Adipose tissue (tissue), 3 donors: ENCODE results near the gene CORO1C. TPM values are rescaled to one million over a fixed set of nuclear protein-coding genes. Genes with fewer than 3 reads are reported as not detected.
"Not testable (repeated sequence)": the region's sequence is repeated elsewhere in the genome, so short reads cannot be mapped to it uniquely, and the experiment has no call there.

Experiments
- H3K27ac ChIP-seq: one replicate; pipeline ENCODE4 v1.5.1; 2013; ENCODE audit warnings: low read depth, low read length
- WGBS, 3 donors: extraction: QIAGEN DNeasy Blood & Tissue Kit; methylation state at CpG; one replicate each; pipeline ENCODE4 v1.1.7; 2013; 5-methylcytosine and 5-hydroxymethylcytosine counted together
- polyA plus RNA-seq, 3 donors: library from polyadenylated mRNA; stranded (reverse); fragments of 200-250 nt; gene quantifications; one replicate each; pipeline ENCODE4 v1.2.3, GENCODE V29; 2013
- donor health status: healthy with polysubstance abuse.
- donor health status: Bipolar disorder and iron deficiency.
- donor health status: healthy.

CORO1C gene
- 10 to 100 TPM; 11.6 to 72.0 (median 53.3) TPM for polyA plus RNA-seq

DNA sequence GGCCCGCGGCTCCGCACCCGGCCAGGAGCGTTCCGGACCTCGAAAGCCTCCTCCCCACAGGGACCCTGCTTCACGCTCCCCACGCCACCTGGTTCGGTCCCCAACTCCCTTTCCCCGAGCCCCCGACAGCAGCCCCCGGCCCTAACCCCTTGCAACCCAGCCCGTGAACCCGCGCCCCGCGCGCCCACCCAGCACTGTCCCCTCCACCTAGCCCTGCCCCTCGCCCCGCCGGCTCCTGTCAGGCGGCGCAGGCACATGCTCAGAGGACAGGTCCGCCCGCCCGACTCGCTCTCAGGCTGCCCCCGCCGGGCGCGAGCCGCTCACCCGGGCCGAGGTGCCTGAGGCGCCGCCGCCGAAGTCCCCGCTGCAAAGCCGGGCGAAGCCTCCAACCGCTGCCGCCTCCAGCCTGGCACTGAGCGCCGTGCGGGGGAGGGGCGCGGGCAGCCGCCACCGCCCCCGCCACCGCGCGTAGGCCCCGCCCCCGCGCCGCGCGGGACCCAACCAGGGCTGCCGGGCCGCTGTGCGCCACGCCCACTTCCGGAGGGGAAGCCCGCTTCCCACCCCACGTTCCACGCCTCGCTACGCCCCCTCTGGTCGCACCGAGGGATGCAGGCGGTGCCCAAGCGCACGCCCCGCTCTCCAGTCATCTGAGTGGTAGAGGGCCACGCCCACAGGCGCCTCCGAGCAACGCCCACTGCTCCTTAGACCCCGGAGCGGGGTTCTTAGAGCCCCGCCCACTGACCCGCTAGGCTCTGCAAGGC is at the start of gene CORO1C:
CORO1C (minus strand) TSS at position 414 of the 761 bp plus-strand sequence. CDS start 30,200 bp downstream, outside the sequence.
- H3K27ac ChIP-seq, result peak within 1 kb of the TSS; percentile 91
- 0 to 1% (median 0%) methylated on average over 59 to 85 of the region's 85 CpGs for WGBS, 3 donors

DNA sequence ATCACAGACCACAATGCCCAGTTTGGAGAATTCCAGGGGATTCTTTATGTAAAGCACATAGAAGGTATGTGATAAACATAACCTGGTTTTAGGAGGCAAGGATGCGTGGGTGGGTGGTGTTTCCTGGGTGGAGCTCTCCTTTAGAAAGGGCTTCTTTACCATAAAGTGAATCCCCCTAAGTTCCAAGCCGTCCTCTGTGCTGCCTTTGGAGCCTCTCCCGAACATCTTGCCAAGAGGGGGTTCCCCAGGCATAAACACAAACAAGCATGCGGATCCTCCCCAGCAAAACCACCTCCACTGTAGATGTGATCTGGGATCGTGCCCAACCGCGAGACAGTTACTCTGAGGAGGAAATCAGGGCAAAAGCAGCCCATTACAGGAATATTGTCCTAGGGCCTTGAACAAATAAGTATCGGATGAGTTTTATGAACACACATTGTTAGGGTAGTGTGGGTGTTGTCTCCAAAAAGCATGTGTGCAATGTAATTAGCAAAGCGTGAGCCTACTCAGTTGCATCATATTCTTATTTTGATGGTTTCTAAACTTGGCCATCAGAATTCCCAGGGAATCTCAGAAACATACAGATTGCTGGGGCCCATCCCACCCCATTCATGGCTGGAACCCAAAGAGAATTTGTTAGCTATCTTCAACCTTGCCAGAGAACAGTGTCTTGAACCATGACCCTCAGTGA is 48.8 kb upstream of the CORO1C start:
- H3K27ac ChIP-seq, result no peak overlapping the region
- WGBS, 3 donors, result 45 to 74% (median 52%) methylated on average over 9 of the region's 9 CpGs

DNA sequence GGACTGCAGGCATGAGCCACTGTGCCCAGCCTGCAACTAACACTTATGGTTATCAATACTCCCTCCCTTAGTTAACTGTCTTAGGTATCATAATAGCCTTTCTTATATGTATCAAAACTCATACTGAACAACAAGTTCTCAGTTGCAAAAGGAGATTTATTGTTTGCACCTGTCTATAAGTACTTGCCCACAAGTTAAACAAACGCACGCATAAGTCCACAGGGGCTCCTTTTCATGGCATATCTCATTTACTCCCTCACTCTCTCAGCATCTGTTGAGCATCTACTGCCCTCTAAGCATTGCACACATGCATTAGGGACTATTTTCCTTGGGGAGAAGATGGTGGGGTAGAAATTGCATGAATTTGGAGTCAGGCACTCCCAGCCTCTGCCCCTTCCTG is 46.7 kb upstream of the CORO1C start:
- 67 to 88% (median 84%) methylated on average over 2 of the region's 2 CpGs for WGBS, 3 donors
- H3K27ac ChIP-seq, result no peak overlapping the region

DNA sequence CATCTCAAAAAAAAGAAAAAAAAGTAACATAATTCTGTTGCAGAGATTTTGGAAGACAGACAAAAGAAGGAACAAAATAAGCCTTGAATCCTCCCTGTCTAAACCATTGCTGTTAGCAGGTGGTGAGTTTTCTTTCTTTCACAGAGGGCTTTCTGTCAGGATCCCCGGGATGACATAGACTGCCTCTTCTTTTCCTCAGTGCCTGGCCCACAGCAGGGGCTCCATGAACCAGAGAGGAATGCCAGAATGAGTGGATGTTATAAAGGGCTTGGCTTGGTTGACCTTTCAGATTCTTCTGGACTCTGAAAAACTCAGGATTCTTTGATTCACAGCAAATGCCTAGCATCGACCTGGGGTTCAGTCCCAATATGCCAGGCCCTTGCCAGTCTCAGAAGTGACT is 45.8 kb upstream of the CORO1C start:
- 74 to 78% (median 76%) methylated on average over 2 of the region's 2 CpGs for WGBS, 3 donors
- H3K27ac ChIP-seq, result no peak overlapping the region

DNA sequence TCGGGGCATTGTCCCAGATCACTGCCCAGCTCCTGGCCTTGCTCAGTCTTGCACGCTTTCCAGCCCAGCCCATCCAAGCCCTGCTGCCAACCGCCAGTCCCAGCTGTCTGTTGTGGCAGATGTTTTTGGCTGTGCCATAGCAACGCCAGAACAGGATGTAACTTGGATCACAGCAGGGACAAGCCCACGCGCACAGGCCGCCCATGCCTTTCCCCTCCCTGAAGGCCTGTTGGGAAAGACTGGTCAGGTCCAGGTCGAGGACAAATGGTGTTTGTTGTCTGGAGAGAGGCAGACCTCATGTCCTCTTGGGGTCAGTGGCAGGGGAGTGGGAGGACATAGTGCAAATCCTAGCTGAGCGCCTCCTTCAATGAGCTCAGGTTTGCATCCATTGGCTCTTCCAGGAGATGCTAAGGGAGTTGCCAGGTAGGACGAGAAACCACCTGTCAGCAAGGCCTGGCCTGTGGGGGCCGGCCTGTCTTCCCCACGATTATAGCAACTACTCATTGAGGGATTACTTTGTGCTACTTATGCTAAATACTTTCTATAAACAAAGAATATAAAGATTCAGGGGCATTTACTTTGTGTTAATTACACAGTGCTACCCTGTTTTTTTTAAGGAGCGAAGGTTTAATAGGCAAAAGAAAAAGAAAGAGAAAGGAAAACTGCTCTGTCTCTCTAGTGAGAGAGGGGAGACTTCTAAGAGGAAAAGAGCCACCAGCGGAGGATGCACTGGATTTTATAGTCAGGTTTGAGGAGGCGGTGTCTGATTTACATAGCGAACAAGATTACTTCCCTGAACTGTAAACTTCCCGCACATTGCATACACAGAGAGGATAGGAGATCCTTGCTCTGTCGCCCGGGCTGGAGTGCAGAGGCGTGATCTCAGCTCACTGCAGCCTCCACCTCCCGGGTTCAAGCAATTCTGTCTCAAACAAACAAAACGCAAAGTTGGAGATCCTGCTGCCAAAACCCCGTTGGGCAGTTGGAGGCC is 42.8 kb upstream of the CORO1C start:
- 50 to 67% (median 51%) methylated on average over 23 of the region's 23 CpGs for WGBS, 3 donors
- H3K27ac ChIP-seq, result peak overlapping the region; percentile 9

DNA sequence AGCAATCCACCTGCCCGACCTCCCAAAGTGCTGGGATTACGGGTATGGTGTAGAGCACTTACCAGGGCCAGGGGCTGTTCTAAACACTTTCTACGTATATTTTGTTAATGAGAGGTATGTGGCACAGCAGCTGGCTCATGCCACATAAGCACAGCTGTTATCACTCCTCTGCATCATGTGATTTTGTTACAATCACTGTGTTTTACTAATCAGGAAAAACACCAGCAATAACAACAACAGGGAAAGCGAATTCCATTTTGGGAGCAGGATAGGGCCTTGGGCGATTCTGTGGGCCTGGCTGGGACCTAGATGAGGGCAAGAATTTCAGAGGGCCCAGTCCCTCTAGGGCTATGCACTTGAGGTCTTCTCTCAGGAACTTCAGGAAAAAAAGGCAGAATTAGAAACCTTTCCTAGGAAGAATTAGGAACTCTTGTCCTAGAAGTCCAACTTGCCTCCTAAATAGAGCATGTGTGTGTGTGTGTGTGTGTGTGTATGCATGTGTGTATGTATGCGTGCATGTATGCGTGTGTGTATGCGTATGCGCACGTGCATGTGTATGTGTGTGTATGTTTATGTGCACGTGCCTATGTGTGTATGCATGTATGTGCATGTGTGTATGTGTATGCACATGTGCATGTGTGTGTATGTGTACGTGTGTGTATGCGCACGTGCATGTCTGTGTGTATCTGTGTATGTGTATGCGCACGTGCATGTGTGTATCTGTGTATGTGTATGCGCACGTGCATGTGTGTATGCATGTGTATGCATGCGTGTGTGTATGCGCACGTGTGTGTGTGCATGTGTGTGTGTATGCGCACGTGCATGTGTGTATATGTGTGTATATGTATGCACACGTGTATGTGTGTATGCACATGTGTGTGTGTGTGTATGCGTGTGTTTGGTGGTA is 41.8 kb upstream of the CORO1C start:
- 86 to 90% (median 86%) methylated on average over 25 of the region's 25 CpGs for WGBS, 3 donors
- H3K27ac ChIP-seq, result no peak overlapping the region

DNA sequence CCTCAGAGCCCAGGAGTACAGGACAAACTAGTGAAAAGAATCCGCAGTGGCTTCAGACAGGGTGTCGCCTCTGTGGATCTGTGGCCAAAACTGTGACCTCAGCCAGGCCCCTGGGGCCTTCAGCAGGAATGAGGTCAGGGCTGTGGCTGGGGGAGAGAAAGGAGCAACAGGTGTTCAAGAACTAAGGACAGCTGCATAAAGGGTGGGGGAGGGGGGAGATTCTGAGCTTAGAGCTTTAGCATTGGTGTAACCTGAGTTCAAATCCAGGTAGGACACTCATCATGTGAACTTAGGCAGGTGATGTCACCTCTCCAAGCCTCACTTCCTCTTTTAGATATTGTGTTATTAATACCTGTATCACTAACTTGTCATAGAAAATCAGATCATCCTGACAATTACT is 40.9 kb upstream of the CORO1C start:
- 58 to 70% (median 67%) methylated on average over 2 of the region's 2 CpGs for WGBS, 3 donors
- H3K27ac ChIP-seq, result no peak overlapping the region

DNA sequence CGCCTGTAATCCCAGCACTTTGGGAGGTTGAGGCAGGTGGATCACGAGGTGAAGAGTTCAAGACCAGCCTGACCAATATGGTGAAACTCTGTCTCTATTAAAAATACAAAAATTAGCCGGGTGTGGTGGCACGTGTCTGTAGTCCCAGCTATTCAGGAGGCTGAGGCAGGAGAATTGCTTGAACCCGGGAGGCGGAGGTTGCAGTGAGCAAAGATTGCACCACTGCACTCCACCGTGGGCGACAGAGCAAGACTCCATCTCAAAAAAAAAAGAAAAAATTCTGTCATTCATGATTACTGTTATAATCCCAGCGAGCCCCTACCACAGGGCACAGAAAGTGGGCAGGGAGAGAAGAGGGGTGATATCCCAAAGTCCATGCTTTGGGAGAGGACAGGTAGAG is 40.5 kb upstream of the CORO1C start:
- WGBS, 3 donors, result 73 to 84% (median 78%) methylated on average over 9 of the region's 9 CpGs
- not testable (repeated sequence) for H3K27ac ChIP-seq

DNA sequence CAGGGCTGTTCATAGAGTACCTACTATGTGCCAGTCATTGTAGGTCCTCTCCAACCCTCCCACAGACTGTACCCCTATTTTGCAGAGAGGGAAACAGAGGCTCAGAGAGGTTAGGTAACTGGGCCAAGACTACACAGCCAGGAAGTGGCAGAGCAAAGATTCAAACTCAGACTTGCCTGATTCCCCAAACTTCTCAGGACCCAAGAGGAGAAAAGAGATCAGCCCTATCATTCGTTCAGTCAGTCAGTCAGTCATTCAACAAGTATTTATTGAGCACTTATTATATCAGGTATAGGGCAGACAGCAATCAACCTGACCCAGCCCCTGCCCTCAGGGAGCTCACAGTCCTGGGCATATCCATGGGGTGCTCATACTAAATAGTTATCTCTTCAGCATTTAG is 39.6 kb upstream of the CORO1C start:
- WGBS, 3 donors, result 89 to 90% (median 90%) methylated on average over 1 of the region's 1 CpG
- no peak overlapping the region for H3K27ac ChIP-seq

DNA sequence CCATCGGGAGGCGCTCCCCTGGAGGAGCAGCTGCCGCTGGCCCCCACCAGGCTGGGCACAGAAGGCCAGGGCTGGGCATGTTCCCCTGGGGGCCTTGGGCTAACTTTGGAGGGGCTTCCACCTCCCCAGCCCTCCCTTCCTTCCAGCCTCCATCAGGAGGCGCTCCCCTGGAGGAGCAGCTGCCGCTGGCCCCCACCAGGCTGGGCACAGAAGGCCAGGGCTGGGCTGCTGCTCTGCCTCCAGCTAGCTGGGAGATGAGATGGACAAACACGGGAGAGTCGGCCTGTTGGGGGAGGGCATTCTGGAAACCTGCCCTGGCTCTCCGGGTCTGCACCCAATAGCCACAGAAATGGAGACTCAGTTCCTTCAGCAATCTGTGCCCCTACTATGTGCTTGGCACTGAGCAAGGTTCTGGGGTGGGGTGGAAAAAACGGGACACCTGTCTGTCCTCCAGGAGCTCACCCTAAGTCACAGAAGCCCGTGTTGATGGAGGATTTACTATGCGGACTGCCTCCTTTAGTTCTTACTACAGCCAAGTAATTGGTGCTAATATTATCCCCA is 39.0 kb upstream of the CORO1C start:
- H3K27ac ChIP-seq, result no peak overlapping the region
- 62 to 75% (median 72%) methylated on average over 8 to 11 of the region's 11 CpGs for WGBS, 3 donors

DNA sequence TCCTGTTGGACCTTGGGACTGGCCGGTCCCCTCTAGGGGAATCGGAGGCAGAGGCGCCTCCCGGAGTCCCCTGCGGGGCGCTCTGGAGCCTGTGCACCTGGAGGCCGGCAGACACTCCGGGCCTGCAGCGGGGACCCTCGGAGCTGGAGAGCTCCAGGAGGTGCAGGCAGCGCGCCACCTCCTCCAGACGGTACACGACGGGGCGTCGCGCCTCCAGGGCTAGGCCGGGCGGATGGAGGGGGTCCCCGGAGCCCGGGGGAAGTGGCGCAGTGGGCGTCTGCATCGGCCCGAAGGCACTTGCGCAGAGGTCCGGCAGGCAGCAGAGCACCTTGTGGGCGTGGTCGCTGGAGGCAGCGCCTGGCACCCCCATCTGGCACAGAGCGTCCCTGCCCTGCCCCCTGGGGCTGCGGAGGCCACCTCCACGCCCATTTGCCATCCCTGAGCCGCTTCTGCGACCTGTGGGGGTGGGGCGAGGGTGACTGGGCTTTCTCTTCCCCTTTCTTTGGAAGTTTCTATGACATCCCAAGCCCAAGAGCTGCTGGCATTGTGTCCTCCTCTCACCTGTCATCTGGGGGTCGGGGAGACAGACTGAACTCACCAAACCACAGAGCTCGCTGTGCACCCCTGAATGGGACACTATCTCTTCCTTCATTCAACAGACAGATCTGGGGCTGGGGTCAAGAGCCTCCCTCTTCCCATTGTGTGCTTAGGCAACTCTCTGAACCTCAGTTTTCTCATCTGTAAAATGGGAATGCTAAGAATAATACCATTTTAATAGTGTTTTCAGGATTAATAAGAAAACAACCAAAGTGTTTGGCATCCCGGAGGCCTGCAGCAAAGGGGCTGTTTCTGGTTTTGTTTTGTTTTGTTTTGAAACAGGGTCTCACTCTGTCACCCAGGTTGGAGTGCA is 37.5 kb upstream of the CORO1C start:
- 10 to 18% (median 15%) methylated on average over 39 to 40 of the region's 40 CpGs for WGBS, 3 donors
- H3K27ac ChIP-seq, result no peak overlapping the region

DNA sequence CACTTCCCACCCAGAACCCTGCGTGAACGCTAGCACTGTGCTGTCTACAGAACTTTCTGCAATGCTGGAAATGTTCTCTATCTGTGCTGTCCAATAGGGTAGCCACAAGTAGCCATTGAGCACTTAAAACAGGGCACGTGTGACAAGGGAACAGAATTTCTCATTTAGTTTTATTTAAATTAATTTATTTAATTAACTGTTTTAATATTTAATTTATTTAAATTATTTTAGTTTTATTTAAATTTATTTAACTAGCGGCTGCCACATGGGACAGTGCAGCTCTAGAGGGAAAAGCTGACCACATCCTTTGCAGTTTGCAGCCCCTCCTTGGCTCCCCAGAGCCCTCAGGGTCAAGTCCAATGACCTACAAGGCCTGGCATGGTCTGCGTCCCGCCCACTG is 35.0 kb upstream of the CORO1C start:
- H3K27ac ChIP-seq, result no peak overlapping the region
- 91 to 94% (median 93%) methylated on average over 6 of the region's 6 CpGs for WGBS, 3 donors

DNA sequence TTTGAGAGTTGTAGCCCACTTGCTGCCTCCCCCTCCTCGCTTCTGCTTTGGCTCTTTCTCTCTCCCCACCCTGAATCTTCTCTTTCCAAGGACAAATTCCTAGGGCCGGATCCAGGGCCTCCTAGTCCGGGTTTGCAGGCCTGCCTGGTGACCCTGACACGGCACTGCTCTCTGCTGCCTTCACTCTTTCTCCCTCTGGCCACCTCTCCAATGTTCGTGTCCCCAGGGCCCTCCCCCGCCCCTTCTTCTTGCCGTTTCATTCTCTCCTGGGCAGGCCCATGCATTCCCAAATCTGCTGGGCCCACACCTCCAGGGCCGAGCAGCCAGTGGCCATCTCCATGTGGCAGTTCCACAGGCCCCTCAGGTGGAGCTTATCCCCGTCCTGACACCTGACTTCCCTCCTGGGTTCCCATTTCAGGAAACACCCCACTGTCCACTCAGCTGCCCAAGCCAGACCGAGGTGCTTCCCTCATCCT is 34.0 kb upstream of the CORO1C start:
- H3K27ac ChIP-seq, result no peak overlapping the region
- WGBS, 3 donors, result 71 to 77% (median 73%) methylated on average over 9 to 10 of the region's 10 CpGs

DNA sequence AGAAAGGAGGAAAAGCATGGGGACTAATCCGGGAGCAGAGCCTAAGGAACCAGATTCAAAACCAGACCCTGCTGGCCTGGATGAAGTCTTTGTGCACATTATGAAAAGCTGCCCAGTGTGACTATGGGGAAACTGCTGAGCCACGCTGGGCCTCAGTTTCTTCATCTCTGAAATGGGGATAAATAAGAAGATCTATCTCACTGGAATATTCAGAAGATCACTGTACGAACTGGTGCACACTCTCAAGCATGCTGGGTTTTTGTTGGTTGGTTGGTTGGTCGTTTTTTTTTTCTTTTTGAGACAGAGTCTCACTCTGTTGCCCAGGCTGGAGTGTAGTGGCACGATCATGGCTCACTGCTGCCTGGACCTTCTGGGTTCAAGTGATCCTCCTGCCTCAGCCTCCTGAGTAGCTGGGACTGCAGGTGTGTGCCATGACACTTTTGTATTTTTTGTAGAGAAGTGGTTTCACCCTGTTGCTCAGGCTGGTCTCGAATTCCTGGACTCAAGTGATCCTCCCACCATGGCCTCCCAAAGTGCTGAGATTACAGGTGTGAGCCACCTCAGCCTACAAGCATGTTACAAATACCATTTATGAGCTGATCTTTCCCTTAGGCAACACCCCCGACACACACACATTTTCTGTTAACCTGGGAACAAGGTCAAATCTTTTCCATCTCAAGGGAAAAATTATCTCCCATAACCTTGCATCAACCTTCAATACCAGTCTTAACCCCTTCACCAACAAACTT is 33.4 kb upstream of the CORO1C start:
- 89 to 92% (median 92%) methylated on average over 7 of the region's 7 CpGs for WGBS, 3 donors
- H3K27ac ChIP-seq, result no peak overlapping the region

DNA sequence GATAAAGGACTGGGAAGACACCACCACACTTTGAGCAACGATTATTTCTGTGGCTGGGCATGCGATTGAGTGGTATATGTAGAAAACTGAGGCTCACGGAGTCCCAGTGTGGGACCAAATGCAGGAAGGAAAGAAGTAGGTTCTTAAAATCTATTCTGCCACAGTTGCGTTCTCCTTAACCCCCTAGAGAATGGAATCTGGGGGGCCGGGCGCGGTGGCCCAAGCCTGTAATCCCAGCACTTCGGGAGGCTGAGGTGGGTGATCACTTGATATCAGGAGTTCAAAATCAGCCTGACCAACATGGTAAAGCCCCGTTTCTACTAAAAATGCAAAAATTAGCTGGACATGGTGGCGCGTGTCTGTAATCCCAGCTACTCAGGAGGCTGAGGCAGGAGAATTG is 29.9 kb upstream of the CORO1C start:
- 91 to 96% (median 95%) methylated on average over 11 of the region's 11 CpGs for WGBS, 3 donors
- no peak overlapping the region for H3K27ac ChIP-seq

DNA sequence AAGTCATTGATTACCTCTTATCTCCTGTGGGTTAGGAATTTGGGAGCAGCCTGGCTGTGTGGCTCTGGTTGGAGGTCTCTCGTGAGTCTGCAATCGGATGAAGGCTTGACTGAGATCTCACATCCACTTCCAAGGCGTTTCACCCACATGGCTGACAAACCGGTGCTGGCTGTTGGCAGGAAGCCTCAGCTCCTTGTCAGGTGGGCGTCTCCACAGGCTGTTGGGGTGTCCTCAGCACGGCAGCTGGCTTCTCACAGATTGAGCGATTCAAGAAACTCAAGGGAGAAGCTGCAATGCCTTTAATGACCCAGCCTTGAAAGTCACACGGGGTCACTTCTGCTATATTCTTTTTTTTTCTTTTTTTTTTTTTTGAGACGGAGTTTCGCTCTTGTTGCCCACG is 28.6 kb upstream of the CORO1C start:
- WGBS, 3 donors, result 71 to 80% (median 73%) methylated on average over 11 of the region's 11 CpGs

More for the DNA sequence above, 28.6 kb upstream of the CORO1C start:
- H3K27ac ChIP-seq, result no peak overlapping the region
